NB4 (cell line): ENCODE measurements around the gene RCOR2.
A peak's percentile ranks its signal among the peaks of the same experiment; 100 is the strongest.

ENCODE experiments used
- DNase-seq: peaks from one replicate; pipeline ENCODE4 v3.0.0; 2010; ENCODE audit warnings: low read depth
- H3K4me3 ChIP-seq: one replicate; pipeline ENCODE4 v1.5.1; 2011; ENCODE audit warnings: mild to moderate bottlenecking, low read depth, low read length, moderate library complexity
- CTCF ChIP-seq: IDR thresholded peaks from one replicate; pipeline ENCODE4 v1.5.1; 2012; ENCODE audit warnings: low read depth, low read length
- MYC ChIP-seq: IDR thresholded peaks from 2 replicates; pipeline ENCODE4 v1.6.1; 2011; ENCODE audit warnings: low read depth, low read length
- POLR2A ChIP-seq: IDR thresholded peaks from 2 replicates; pipeline ENCODE4 v1.6.1; 2011; ENCODE audit warnings: mild to moderate bottlenecking; ENCODE audit not compliant: insufficient read length; ENCODE audit errors: extremely low read depth
- TF ChIP-seq, protein P1 (sequence below): IDR thresholded peaks from 2 replicates; pipeline ENCODE4 v1.6.1; 2011; ENCODE audit warnings: low read depth, low read length

Gene RCOR2

GRCh38 chr11:63897459-63898146, 19.4 kb downstream of the RCOR2 start:
- H3K4me3 ChIP-seq = no peak overlapping the region
- DNase-seq = no peak
- TF ChIP-seq, protein P1, sequence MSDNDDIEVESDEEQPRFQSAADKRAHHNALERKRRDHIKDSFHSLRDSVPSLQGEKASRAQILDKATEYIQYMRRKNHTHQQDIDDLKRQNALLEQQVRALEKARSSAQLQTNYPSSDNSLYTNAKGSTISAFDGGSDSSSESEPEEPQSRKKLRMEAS = no peak
- TF ChIP-seq MYC = no peak
- no peak for TF ChIP-seq CTCF
- no peak for TF ChIP-seq POLR2A

DNA sequence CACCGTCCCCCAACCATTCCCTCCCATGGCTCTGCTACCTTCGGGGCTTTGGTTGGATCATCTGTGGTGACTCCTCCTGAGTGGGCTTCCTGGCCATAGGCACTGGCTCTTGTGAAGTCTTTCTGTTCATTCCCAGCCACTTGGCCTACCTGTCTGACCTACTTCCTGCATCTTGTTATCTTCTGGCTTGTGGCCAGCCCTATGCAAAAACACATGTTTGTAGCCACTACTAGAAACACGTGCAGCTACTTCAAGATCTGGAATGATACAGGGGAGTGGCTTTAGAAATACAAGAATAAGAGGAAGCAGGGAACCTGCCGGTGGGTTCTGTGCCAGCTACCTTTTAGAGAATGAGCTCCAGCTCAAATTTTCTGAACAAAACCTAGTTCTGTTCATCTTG, 20.9 kb downstream of the RCOR2 start:
- no peak overlapping the region for H3K4me3 ChIP-seq
- no peak for DNase-seq
- TF ChIP-seq MYC = no peak
- no peak for TF ChIP-seq CTCF
- no peak for TF ChIP-seq POLR2A
- TF ChIP-seq, protein P1 = no peak

DNA sequence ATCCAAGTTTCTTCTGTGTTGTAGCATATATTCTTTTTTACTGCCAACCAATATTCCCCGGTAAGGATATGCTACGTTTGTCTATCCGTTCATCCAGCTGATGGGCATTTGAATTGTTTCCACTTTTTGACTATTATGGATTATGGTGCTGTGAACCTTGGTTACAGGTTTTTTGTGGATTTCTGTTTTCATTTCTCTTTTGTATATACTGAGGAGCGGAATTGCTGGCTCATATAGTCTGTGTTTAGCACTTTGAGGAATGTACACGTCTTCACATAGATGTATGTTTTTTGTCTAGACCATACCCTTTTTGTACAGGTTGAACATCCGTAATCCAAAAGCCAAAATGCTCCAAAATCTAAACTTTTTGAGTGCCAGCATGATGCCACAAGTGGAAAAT, 23.6 kb downstream of the RCOR2 start:
- DNase-seq = no peak
- H3K4me3 ChIP-seq = no peak overlapping the region
- TF ChIP-seq MYC (no peak), POLR2A (no peak)

DNA sequence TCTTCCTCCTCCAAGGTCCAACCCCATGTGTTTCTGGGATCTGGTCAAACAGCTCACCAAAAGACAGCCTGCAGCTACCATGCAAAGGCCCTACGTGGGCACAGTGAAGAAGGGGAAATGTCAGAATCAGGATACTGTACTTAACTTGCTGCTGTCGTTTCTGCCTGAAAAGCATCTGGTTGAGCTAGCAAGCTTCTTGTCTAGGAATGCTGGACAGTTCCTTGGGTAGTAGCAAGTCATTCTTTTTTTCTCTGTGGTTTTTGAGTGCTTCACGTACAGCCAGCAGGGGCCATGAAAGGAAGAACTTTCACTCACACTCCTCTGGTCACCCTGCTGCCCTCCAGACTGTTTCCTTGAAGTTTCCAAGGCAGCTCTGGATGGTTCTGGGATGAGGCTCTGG, 24.7 kb downstream of the RCOR2 start:
- TF ChIP-seq MYC (no peak), CTCF (no peak), POLR2A (no peak)
- TF ChIP-seq, protein P1 = no peak
- H3K4me3 ChIP-seq = no peak overlapping the region

DNA sequence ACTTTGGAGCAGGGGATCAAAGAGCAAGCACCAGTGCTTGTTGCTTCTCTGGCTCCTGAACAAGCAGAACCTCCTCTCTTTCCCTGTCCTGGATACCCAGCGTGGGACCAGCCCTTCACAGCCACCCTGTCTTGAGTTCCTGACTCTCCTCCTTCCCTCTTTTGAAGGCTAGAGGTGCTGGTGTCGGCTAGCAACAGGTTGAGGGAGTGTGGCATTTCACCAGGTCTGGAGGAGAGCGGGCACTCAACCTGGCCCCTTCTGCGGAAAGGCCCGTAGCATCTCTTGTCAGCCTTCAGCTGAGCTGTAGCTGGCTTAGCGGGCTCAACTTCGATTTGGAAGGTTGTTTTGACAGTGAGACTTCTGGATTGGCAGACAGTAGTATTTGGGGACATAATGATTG, 26.6 kb downstream of the RCOR2 start:
- no peak overlapping the region for H3K4me3 ChIP-seq
- DNase-seq = no peak
- TF ChIP-seq CTCF (no peak), MYC (no peak), POLR2A (no peak)

More for the DNA sequence above, 24.7 kb downstream of the RCOR2 start:
- DNase-seq = peak; percentile 68

GRCh38 chr11:63889344-63889743, 27.6 kb downstream of the RCOR2 start:
- H3K4me3 ChIP-seq = peak overlapping the region; percentile 65
- DNase-seq = no peak
- no peak for TF ChIP-seq CTCF
- TF ChIP-seq, protein P1 = no peak
- TF ChIP-seq POLR2A = no peak
- TF ChIP-seq MYC = no peak
